Prostate gland (tissue), 2 donors: ENCODE results near the gene TFG.

Source experiments
- POLR2A ChIP-seq: fragments of 450-650 bp; IDR thresholded peaks from one replicate; pipeline ENCODE4 v1.6.1; 2016; ENCODE audit warnings: antibody characterized with exemption, mild to moderate bottlenecking
- POLR2AphosphoS5 ChIP-seq: sonication (generic); formaldehyde crosslinking; IDR thresholded peaks from one replicate; pipeline ENCODE4 v1.6.1; 2017; ENCODE audit warnings: antibody characterized with exemption
- TF ChIP-seq, protein P1 (sequence below), 4 experiments: fragments of 200-600 bp in 2 of 4; fragments of 450-650 bp in 2 of 4; sonication (generic) in 2 of 4; IDR thresholded peaks; 1 replicate in 3 of 4; 2 replicates in 1 of 4; pipeline ENCODE4 v1.5.1; 2016 to 2019; ENCODE audit warnings: antibody characterized with exemption in 4 of 4, mild to moderate bottlenecking in 2 of 4, moderate library complexity in 2 of 4

DNA sequence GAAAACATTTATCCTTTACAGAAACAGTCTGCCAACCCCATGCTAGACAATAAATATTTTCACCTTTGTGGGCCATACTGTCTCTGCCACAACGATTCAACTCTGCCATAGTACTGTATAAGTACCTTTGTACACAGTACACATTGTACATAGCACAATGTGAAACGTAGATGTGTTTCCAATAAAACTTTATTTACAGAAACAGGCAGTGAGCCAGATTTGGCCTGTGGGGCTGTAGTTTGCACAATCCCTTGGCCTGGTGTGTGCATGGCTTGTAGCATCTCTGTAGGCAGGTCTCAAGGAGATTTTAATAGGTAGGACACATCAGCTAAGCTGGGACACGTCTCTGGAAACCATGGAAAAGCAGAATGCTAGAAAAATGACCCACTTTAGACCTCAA lies 74.3 kb downstream of the TFG start:
- TF ChIP-seq, protein P1, sequence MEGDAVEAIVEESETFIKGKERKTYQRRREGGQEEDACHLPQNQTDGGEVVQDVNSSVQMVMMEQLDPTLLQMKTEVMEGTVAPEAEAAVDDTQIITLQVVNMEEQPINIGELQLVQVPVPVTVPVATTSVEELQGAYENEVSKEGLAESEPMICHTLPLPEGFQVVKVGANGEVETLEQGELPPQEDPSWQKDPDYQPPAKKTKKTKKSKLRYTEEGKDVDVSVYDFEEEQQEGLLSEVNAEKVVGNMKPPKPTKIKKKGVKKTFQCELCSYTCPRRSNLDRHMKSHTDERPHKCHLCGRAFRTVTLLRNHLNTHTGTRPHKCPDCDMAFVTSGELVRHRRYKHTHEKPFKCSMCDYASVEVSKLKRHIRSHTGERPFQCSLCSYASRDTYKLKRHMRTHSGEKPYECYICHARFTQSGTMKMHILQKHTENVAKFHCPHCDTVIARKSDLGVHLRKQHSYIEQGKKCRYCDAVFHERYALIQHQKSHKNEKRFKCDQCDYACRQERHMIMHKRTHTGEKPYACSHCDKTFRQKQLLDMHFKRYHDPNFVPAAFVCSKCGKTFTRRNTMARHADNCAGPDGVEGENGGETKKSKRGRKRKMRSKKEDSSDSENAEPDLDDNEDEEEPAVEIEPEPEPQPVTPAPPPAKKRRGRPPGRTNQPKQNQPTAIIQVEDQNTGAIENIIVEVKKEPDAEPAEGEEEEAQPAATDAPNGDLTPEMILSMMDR (IDR thresholded peaks at IDR 0.05): no peak
- TF ChIP-seq POLR2A (no peak), POLR2AphosphoS5 (no peak)
